GM19372 (cell line): ENCODE measurements around the gene SPON1.
"Not testable (repeated sequence)": the region's sequence is repeated elsewhere in the genome, so short reads cannot be mapped to it uniquely, and the experiment has no call there.

ENCODE experiments used
- ATAC-seq: cut with Tn5 transposase; IDR thresholded peaks from one replicate; pipeline ENCODE4 v1.9.1; 2021; ENCODE audit warnings: mild to moderate bottlenecking, low read depth, moderate library complexity; ENCODE audit not compliant: unreplicated experiment

The SPON1 gene

GRCh38 chr11:13972944-13973343 is 10.4 kb downstream of the SPON1 start:
- no peak for ATAC-seq

- ATAC-seq = no peak
Measured at GRCh38 chr11:13974631-13975030, 12.1 kb downstream of the SPON1 start.

- ATAC-seq = no peak
Measured at GRCh38 chr11:13983081-13983751, 20.7 kb downstream of the SPON1 start.

- no peak for ATAC-seq
Measured at GRCh38 chr11:13984616-13985450, 22.3 kb downstream of the SPON1 start.

- ATAC-seq = not testable (repeated sequence)
Measured at GRCh38 chr11:13986695-13987094, 24.2 kb downstream of the SPON1 start.

- ATAC-seq = not testable (repeated sequence)
Measured at GRCh38 chr11:13992158-13992856, 29.8 kb downstream of the SPON1 start.

- no peak for ATAC-seq
Measured at GRCh38 chr11:13993096-13993765, 30.7 kb downstream of the SPON1 start.

GRCh38 chr11:13997881-13998280 is 35.4 kb downstream of the SPON1 start:
- ATAC-seq = no peak

GRCh38 chr11:13999704-14000103 is 37.2 kb downstream of the SPON1 start:
- ATAC-seq = no peak

- ATAC-seq = no peak
Measured at GRCh38 chr11:14001597-14001996, 39.1 kb downstream of the SPON1 start.

- no peak for ATAC-seq
Measured at GRCh38 chr11:14007566-14007965, 45.0 kb downstream of the SPON1 start.

GRCh38 chr11:14010665-14011064 is 48.1 kb downstream of the SPON1 start:
- no peak for ATAC-seq

GRCh38 chr11:14012846-14013245 is 50.3 kb downstream of the SPON1 start:
- no peak for ATAC-seq

GRCh38 chr11:14015711-14016110 is 53.2 kb downstream of the SPON1 start:
- ATAC-seq = no peak

- ATAC-seq = no peak
Measured at GRCh38 chr11:14018441-14018840, 55.9 kb downstream of the SPON1 start.

GRCh38 chr11:14021738-14022137 is 59.2 kb downstream of the SPON1 start:
- ATAC-seq = no peak

- no peak for ATAC-seq
Measured at GRCh38 chr11:14022251-14022650, 59.7 kb downstream of the SPON1 start.

- ATAC-seq = no peak
Measured at GRCh38 chr11:14022821-14023220, 60.3 kb downstream of the SPON1 start.

- ATAC-seq = no peak
Measured at GRCh38 chr11:14026961-14027360, 64.4 kb downstream of the SPON1 start.

- ATAC-seq = no peak
Measured at GRCh38 chr11:14027525-14027924, 65.0 kb downstream of the SPON1 start.

- no peak for ATAC-seq
Measured at GRCh38 chr11:14029440-14029839, 66.9 kb downstream of the SPON1 start.
